ENCODE measurements around the gene KDM1A. TPM values are rescaled to one million over a fixed set of nuclear protein-coding genes. Genes with fewer than 3 reads are reported as not detected.
"Not testable (repeated sequence)": the region's sequence is repeated elsewhere in the genome, so short reads cannot be mapped to it uniquely, and the experiment has no call there.

Gene KDM1A
- total and polyA plus RNA-seq, 2 donors: 42.5 to 86.0 TPM

GRCh38 chr1:22995774-22996173 lies 23.5 kb upstream of the KDM1A start:
- H3K4me1 ChIP-seq (ENCODE audit: insufficient read depth): no peaks in the 10 kb centered on the region
- no peak overlapping the region for H3K27ac ChIP-seq (ENCODE audit: low read depth)
- DNase-seq (ENCODE audit: extremely low spot score): no peak
- H3K36me3 ChIP-seq (ENCODE audit: insufficient read depth): no peaks in the 10 kb centered on the region
- H3K4me3 ChIP-seq (ENCODE audit: low read depth, low read length): no peak overlapping the region

DNA sequence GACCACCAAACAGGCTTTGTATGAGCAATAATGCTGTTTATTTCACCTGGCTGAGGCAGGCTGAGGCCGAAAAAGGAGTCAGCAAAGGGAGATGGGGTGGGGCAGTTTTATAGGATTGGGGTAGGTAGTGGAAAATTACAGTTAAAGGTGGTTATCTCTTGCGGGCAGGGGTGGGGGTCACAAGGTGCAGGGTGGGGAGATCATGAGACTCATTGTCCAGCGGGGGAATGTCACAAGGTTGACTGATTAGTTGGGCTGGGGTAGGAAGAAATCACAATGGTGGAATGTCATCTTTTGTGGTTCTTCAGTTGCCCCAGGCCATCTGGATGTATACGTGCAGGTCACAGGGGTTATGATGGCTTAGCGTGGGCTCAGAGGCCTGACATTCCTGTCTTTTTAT lies 21.7 kb upstream of the KDM1A start:
- H3K4me1 ChIP-seq (ENCODE audit: insufficient read depth); H3K36me3 ChIP-seq (ENCODE audit: insufficient read depth); DNase-seq (ENCODE audit: extremely low spot score); H3K27ac ChIP-seq (ENCODE audit: low read depth); H3K4me3 ChIP-seq (ENCODE audit: low read depth, low read length): not testable (repeated sequence)
- WGBS: 80% methylated on average over 5 of the region's 5 CpGs

- H3K4me3 ChIP-seq (ENCODE audit: low read depth, low read length); H3K4me1 ChIP-seq (ENCODE audit: insufficient read depth); H3K36me3 ChIP-seq (ENCODE audit: insufficient read depth); DNase-seq (ENCODE audit: extremely low spot score); H3K27ac ChIP-seq (ENCODE audit: low read depth): not testable (repeated sequence)
- WGBS: 92% methylated on average over 3 of the region's 3 CpGs
Observed at GRCh38 chr1:23000133-23000532, 19.1 kb upstream of the KDM1A start.

- 92% methylated on average over 7 of the region's 7 CpGs for WGBS
- H3K27ac ChIP-seq (ENCODE audit: low read depth); DNase-seq (ENCODE audit: extremely low spot score): not testable (repeated sequence)
Observed at GRCh38 chr1:23002218-23002617, 17.1 kb upstream of the KDM1A start.

DNA sequence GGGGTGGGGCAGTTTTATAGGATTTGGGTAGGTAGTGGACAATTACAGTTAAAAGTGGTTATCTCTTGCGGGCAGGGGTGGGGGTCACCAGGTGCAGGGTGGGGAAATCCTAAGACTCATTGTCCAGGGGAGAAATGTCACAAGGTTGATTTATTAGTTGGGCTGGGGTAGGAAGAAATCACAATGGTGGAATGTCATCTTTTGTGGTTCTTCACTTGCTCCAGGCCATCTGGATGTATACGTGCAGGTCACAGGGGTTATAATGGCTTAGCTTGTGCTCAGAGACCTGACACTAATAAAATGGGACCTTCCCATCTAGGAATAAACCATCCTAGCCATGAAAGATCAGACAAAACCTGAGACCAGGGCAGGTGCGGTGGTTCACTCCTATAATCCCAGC lies 15.2 kb upstream of the KDM1A start:
- no peak for DNase-seq (ENCODE audit: extremely low spot score)
- Histone ChIP-seq H3K4me3 (ENCODE audit: low read depth, low read length) (no peak overlapping the region), H3K36me3 (ENCODE audit: insufficient read depth) (no peaks in the 10 kb centered on the region), H3K4me1 (ENCODE audit: insufficient read depth) (no peaks in the 10 kb centered on the region), H3K27ac (ENCODE audit: low read depth) (no peak overlapping the region)
- WGBS: 81% methylated on average over 3 of the region's 3 CpGs

More at GRCh38 chr1:23002218-23002617, 17.1 kb upstream of the KDM1A start:
- H3K36me3 ChIP-seq (ENCODE audit: insufficient read depth); H3K4me1 ChIP-seq (ENCODE audit: insufficient read depth); H3K4me3 ChIP-seq (ENCODE audit: low read depth, low read length): not testable (repeated sequence)

- not testable (repeated sequence) for H3K27ac ChIP-seq (ENCODE audit: low read depth); H3K4me1 ChIP-seq (ENCODE audit: insufficient read depth); H3K4me3 ChIP-seq (ENCODE audit: low read depth, low read length); H3K36me3 ChIP-seq (ENCODE audit: insufficient read depth); DNase-seq (ENCODE audit: extremely low spot score)
- WGBS: 79% methylated on average over 3 of the region's 3 CpGs
Observed at GRCh38 chr1:23004769-23005168, 14.5 kb upstream of the KDM1A start.

DNA sequence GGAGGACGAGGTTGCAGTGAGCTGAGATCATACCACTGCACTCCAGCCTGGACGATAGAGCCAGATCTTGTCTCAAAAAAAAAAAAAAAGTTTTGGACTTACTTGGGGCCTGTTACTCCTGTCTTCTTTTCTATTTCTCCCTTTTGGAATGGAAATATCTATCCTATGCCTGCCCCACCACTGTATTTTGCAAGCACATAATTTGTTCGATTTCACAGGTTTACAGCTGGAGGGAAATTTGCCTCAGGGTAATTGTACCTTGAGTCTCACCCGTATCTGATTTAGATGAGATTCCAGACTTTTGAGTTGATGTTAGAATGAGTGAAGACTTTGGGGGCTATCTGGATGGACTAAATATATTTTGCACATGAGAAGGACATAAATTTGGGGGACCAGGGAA lies 12.2 kb upstream of the KDM1A start:
- H3K27ac ChIP-seq (ENCODE audit: low read depth): no peak overlapping the region
- H3K4me3 ChIP-seq (ENCODE audit: low read depth, low read length): no peak overlapping the region
- H3K36me3 ChIP-seq (ENCODE audit: insufficient read depth): no peaks in the 10 kb centered on the region
- no peak for DNase-seq (ENCODE audit: extremely low spot score)
- no peaks in the 10 kb centered on the region for H3K4me1 ChIP-seq (ENCODE audit: insufficient read depth)
- 87% methylated on average over 4 of the region's 4 CpGs for WGBS

DNA sequence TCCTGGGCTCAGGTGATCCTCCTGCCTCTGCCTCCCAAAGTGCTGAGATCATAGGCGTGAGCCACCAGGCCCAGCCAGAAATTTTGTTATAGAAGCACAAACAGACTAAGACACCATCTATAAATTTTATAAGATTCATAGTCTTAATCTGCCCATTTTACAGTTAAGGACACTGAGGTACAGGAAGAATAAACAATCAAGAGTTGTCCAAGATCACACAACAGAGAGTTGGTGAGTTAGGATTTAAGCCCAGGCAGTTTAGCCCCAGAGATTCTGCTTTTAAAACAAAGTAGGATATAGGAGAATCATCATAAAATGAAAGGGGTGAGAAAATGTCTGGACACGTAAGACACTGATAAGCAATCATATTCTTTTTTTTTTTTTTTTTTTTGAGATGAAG lies 10.4 kb upstream of the KDM1A start:
- Histone ChIP-seq H3K27ac (ENCODE audit: low read depth) (no peak overlapping the region), H3K4me3 (ENCODE audit: low read depth, low read length) (no peak overlapping the region), H3K36me3 (ENCODE audit: insufficient read depth) (no peaks in the 10 kb centered on the region), H3K4me1 (ENCODE audit: insufficient read depth) (no peaks in the 10 kb centered on the region)
- DNase-seq (ENCODE audit: extremely low spot score): no peak
- WGBS: 77% methylated on average over 2 of the region's 2 CpGs

- H3K4me3 ChIP-seq (ENCODE audit: low read depth, low read length); H3K27ac ChIP-seq (ENCODE audit: low read depth); DNase-seq (ENCODE audit: extremely low spot score); H3K36me3 ChIP-seq (ENCODE audit: insufficient read depth); H3K4me1 ChIP-seq (ENCODE audit: insufficient read depth): not testable (repeated sequence)
- WGBS: 83% methylated on average over 8 of the region's 8 CpGs
Observed at GRCh38 chr1:23010025-23010424, 9.2 kb upstream of the KDM1A start.

DNA sequence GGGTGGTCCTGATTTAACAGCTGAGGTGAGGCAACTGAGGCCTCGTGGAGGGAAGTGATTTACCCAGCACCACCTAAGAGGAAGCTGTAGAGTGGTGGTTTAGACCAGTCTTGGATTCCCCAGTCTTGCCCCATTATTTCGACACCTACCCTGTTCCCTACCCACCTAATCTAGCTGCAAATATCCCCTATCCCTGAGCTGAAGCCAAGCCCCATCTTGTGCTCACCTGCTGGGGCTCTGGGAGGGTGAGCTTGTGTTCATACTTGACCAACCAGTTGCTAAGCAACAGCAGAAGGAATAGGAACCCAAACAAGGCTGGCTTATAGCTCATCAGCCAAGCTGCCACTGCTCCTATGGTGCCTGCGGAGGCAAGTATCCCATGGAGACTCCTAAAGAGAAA lies 5.6 kb upstream of the KDM1A start:
- no peaks in the 10 kb centered on the region for H3K36me3 ChIP-seq (ENCODE audit: insufficient read depth)
- H3K27ac ChIP-seq (ENCODE audit: low read depth): no peak overlapping the region
- no peak overlapping the region for H3K4me3 ChIP-seq (ENCODE audit: low read depth, low read length)
- WGBS: 72% methylated on average over 3 of the region's 3 CpGs
- no peak for DNase-seq (ENCODE audit: extremely low spot score)
- H3K4me1 ChIP-seq (ENCODE audit: insufficient read depth): no peaks in the 10 kb centered on the region

DNA sequence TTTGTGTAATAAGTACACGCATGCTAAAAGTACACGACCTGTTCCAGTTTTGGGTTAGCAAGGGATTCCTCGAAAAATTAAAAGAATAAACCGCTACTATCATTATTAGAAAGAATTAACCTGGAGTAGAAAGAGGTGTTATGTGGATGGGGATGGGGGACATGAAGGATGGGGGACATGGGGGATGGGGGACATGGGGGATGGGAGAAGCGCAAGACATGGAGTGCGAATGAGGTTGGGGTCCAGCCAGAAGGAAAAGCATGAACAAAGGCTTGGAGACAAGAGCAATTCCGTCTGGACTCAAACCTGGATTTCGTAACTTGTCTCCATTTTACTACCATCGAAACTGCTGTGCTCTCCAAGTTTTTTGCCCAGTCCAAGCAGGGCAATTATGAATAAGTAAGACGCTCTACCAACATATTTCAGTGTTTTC lies 591 bp upstream of the KDM1A start:
- peak overlapping the region; percentile 0 for H3K27ac ChIP-seq (ENCODE audit: low read depth)
- no peak for DNase-seq (ENCODE audit: extremely low spot score)
- WGBS: 22% methylated on average over 10 of the region's 10 CpGs

GRCh38 chr1:23019863-23020625 lies 776 bp downstream of the KDM1A start:
- Histone ChIP-seq H3K27ac (ENCODE audit: low read depth) (peak overlapping the region; percentile 90), H3K4me1 (ENCODE audit: insufficient read depth) (no peaks in the 10 kb centered on the region), H3K4me3 (ENCODE audit: low read depth, low read length) (peak overlapping the region; percentile 95), H3K36me3 (ENCODE audit: insufficient read depth) (no peaks in the 10 kb centered on the region)
- DNase-seq (ENCODE audit: extremely low spot score): peak; percentile 23
- WGBS: under 1% methylated on average over 42 of the region's 42 CpGs

More for the DNA sequence above, 591 bp upstream of the KDM1A start:
- no peaks in the 10 kb centered on the region for H3K4me1 ChIP-seq (ENCODE audit: insufficient read depth)
- H3K4me3 ChIP-seq (ENCODE audit: low read depth, low read length): peak overlapping the region; percentile 95
- H3K36me3 ChIP-seq (ENCODE audit: insufficient read depth): no peaks in the 10 kb centered on the region

DNA sequence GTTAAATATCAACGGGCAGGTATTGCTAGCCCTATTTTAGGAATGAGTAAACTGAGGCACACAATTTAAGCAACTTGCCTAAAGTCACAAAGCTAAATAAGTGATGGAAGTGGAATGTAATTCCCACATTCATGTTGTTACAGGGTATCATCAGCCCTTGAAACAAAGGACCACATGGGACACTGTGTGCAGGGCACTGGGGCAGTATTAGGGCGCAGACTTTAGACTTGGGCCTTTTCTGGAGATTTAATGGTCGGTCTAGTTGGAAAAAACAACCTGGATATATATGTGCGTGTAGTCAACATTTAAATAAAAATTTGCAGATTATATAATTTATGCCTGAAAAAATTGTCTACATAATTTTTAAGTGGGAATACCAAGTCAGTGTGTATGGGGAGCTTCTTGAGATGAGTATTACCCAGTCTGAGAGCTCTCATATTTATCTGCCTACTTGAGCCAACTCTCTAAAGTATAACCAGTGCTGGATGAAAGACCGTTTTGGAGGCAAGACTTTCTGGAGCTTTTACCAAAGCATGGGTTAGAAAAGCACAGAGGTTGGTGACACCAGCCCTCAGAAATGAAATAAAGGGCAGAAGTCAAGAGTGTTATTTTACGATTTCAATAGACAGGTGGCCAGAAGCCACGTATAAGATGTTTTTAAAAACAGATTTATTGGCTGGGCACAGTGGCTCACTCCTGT lies 1.6 kb downstream of the KDM1A start:
- H3K4me3 ChIP-seq (ENCODE audit: low read depth, low read length): peak overlapping the region; percentile 95
- H3K36me3 ChIP-seq (ENCODE audit: insufficient read depth): no peaks in the 10 kb centered on the region
- 33% methylated on average over 7 of the region's 7 CpGs for WGBS
- H3K27ac ChIP-seq (ENCODE audit: low read depth): no peak overlapping the region
- no peak for DNase-seq (ENCODE audit: extremely low spot score)
- no peaks in the 10 kb centered on the region for H3K4me1 ChIP-seq (ENCODE audit: insufficient read depth)

- Histone ChIP-seq H3K27ac (ENCODE audit: low read depth) (no peak overlapping the region), H3K36me3 (ENCODE audit: insufficient read depth) (no peaks in the 10 kb centered on the region), H3K4me3 (ENCODE audit: low read depth, low read length) (no peak overlapping the region), H3K4me1 (ENCODE audit: insufficient read depth) (no peaks in the 10 kb centered on the region)
- WGBS: 95% methylated on average over 2 of the region's 2 CpGs
- no peak for DNase-seq (ENCODE audit: extremely low spot score)
Observed at GRCh38 chr1:23021834-23022233, 2.6 kb downstream of the KDM1A start.
